Renal cortical epithelial cell (primary cell): ENCODE measurements around the gene OLFM2. TPM values are rescaled to one million over a fixed set of nuclear protein-coding genes. Genes with fewer than 3 reads are reported as not detected.
"Not testable (repeated sequence)": the region's sequence is repeated elsewhere in the genome, so short reads cannot be mapped to it uniquely, and the experiment has no call there.

ENCODE experiments used
- DNase-seq: peaks from one replicate; pipeline ENCODE4 v3.0.0-alpha.2; 2011; ENCODE audit warnings: low read depth
- total RNA-seq: library from RNA; depleted of rRNA; stranded (reverse); fragments of >200 nt; gene quantifications from 2 replicates; pipeline ENCODE4 v1.2.3, GENCODE V29; 2014

The OLFM2 gene
- 0.87 and 4.9 TPM in 2 replicates for total RNA-seq

DNA sequence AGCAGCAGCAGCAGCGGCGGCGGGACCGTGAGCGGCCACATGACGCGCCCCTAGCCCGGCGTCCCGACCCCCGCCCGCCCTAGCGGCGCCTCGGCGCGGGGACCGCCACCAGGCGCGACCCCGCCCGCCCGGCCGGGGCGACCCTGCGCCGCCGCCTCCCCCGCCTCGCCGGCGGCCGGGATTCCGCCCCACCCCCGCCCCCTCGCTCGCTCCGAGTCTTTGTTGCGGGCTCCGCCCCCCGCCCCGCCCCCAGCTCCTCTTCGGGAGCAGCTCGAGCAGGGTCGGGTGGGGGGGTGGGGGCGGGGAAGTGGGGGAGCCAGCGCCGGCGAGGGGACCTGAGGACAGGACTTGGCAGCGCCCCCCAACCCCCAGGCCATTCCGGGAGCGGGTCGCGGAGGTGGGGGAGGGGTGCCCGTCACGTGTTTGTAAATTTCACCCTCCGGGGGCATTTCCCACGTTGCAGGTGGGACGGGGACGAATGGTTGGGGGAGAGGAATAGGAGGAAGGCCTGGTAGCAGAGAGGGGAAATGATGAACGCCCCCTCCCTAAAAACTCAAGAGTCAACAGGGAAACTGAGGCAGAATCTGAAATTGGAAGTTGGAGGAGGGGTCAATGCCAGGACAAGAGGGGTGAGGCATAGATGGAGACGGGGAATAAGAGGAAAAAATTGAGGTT is at the start of gene OLFM2:
Gene OLFM2, minus strand, starts transcription at position 190 of the 675 bp plus-strand sequence. Its CDS starts 149 bp downstream, at position 41.
- no peak for DNase-seq

- no peak for DNase-seq
These were observed 45.3 kb upstream of the OLFM2 start for GRCh38 chr19:9981406-9982260.

- DNase-seq = no peak
These were observed 35.8 kb upstream of the OLFM2 start for GRCh38 chr19:9972103-9972502.

- DNase-seq = no peak
These were observed 35.0 kb upstream of the OLFM2 start for GRCh38 chr19:9971166-9971897.

GRCh38 chr19:9970481-9970880 is 34.2 kb upstream of the OLFM2 start:
- no peak for DNase-seq

- no peak for DNase-seq
These were observed 33.3 kb upstream of the OLFM2 start for GRCh38 chr19:9969688-9969975.

DNA sequence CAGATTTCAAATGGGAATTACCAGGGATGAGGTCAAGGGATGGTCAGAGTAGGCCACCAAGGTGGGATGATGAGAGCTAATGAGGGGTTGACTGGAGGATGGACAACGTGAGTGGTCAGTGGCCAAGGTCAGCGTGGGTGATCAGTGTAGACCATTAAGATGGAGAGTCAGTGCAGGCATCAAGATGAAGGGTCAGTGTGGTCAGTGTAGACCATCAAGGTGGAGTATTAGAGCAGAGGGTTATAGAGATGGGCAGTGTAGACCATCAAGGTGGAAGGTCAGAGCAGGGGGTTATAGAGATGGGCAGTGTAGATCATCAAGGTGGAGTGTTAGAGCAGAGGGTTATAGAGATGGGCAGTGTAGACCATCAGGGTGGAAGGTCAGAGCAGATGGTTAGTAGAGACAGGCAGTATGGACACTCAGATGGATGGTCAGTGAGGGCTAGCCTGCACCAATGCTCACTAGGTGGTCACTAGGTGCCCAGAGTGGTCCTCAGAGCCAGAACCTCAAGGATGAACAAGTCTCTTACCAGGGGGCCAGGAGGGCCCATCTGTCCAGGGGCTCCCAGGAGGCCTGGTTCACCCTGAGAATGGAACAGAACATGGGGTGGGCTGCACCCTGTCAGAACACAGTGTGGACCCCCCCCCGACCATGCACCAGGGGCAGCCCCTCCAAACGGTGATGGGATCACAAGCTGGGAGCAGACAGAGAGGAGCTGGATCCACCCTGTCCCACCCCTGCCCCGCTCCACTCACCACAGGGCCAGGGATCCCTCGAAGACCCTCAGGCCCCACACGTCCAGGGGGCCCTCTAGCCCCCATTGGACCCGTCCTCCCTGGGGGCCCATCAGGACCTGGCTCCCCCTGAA is 32.7 kb upstream of the OLFM2 start:
- DNase-seq = no peak

GRCh38 chr19:9967326-9967725 is 31.0 kb upstream of the OLFM2 start:
- DNase-seq = no peak

DNA sequence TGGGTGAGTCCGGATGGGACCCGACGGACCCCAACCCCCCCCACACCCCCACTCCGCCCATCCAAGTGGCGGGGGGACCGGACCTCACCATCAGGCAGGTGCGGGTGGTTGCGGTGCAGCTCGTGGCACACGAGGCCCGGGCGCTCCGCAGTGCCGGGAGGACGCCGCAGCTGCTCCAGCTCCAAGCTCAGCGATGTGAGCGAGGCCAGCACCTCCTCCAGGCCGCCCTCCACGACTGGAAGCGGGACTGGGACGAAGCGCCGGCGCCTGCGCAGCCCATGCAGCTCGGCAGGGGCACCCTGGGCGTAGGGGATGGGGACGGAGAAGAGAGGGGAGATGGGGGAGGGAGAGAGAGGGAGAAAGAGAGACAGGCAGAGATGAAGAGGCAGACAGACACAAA is 30.1 kb upstream of the OLFM2 start:
- DNase-seq = no peak

DNA sequence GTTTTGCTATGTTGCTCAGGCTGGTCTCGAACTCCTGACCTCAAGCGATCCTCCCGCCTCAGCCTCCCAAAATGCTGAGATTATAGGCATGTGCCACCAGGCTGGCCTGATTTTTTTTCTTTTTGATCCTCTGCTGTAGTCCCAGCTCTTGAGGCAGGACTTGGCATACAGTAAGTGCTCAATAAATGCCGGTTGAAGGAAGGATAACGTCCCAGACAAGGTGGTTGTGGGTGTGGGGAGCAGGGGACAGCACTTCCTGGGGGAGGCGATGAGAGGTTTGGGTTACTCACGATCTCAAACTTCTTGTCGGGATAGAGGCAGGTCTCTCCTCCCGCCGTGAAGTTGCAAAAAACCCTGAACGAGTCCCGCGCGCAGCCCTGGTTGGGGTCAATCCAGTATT is 29.7 kb upstream of the OLFM2 start:
- DNase-seq = no peak

DNA sequence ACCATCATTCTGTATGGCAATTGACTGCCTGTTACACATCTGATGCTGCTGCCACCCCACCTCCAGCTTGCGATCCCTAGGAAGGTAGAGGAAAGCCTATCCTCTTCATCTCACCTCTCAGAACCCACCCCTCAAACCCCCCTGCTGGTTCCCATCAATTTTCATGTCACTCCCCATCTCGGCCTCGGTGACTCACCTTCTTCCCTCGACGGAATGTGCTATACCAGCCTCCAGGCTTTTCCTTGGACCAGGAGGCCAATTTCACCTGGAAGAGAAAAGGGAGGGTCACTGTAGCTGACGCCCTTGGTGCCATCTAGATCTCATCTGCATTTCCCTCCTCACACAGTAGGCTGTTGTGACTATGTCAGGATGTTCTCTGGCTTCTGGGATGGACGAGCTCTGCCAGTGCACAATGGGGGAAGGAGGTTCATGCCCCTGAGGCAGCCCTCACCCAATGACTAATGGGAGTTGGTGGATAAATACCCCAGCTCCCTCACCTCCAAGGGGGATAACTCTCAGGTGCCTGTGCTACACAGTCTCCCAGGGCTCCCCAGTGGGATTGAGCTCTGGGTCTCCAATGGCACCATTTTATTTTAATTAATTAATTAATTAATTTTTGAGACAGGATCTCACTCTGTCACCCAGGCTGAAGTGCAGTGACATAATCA is 26.4 kb upstream of the OLFM2 start:
- no peak for DNase-seq

GRCh38 chr19:9961103-9961502 is 24.8 kb upstream of the OLFM2 start:
- no peak for DNase-seq

DNA sequence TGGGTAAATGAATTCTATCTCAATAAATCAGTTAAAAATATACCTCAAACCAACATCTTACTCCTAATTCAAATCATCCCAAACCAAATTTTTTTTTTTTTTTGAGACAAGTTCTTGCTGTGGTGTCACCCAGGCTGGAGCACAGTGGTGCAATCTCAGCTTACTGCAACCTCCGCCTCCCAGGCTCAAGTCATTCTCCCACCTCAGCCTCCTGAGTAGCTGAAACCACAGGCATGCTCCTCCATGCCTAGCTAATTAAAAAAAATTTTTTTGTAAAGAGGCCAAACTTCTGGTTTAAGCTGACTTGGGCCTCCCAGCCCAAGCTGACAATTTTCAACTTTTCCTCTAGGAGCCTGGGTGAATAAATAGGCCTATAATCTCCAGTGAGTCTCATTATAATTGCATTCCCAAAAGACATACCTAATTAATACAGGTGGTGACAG is 22.1 kb upstream of the OLFM2 start:
- DNase-seq = no peak

DNA sequence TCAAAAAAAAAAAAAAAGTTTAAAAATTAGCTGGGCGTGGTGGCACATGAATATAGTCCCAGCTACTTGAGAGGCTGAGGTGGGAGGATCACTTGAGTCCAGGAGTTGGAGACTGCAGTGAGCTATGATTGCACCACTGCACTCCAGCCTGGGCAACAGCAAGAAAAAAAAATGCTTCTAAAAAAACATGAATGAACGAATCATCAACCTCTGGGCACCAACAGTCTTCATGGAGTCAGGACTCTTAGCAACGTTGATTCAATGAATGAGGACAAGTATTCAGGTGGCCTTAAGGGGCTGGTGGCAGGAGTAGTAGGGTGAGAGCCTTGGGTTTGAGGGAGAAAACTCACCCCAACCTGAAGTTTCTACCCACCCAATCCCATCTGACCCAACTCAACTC is 20.6 kb upstream of the OLFM2 start:
- no peak for DNase-seq

DNA sequence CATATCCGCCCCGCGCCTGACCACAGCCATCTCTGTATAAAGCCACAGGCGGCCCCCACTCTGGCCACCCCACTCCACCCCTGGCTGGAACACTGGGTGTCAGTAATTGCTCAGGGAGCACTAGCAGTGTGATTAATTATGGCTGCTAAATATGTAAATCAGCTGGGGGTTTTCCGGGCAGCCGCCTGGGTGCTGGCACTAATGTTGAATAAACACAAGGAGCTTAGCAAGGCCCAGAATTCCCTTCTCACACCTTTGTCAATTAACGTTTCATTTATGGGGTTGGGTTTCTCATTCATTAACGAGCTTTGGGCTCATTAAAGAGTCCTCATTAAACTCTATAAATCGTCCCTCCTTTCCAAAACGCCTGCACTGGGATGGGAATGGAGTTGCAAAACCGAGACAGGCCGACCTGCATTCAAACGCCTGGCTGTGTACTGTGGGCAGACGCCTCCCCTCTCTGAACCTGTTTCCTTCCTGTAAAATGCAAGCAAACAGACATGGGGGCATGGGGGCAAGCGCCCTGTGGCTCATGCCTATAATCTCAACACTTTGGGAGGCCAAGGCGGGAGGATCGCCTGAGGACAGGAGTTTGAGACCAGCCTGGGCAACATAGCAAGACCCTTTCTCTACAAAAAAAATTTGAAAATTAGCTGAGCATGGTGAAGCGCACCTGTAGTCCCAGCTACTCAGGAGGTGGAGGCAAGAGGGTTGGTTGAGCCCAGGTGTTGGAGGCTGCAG is 17.7 kb upstream of the OLFM2 start:
- no peak for DNase-seq

DNA sequence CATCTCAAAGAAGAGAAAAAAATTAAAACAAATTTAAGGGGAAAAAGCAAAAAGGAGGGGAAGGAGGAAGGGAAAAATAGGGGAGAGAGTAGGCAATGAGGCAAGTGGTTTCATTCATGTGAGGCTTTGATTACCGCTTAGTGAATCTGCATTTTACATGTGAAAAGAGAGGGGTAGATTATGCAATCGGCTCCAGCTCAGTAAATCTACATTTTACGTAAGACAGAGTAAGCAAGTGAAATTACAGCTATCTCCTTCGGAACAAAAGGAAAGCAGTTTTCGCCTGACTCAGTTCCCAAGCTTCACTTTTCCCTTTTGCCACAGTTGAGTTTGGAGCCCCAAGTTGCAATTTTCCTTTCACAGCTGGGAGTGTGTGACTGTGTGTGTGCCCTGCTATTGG is 16.0 kb upstream of the OLFM2 start:
- no peak for DNase-seq

GRCh38 chr19:9947441-9947840 is 11.1 kb upstream of the OLFM2 start:
- no peak for DNase-seq

DNA sequence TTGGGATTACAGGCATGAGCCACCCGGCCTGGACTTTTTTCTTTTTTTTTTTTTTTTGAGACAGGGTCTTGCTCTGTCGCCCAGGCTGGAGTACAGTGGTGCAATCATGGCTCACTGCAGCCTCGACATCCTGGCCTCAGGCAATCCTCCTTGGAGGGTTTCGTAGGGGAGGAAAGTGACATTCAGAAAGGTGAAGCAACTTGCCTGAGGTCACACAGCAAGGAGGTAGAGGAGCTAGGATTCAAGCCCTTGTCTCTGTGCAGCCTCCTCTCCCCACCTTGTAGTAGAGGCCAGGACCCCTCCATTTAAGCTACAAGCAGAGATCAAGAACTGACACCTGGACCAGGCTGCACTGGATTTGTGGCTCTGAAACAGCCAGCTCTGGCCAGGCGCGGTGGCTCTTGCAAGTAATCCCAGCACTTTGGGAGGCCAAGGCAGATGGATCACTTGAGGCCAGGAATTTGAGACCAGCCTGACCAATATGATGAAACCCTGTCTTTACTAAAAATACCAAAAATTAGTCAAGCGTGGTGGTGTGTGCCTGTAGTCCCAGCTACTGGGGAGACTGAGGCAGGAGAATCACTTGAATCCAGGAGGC is 10.3 kb upstream of the OLFM2 start:
- DNase-seq = not testable (repeated sequence)

GRCh38 chr19:9945319-9945966 is 9.1 kb upstream of the OLFM2 start:
- DNase-seq = peak; percentile 66

DNA sequence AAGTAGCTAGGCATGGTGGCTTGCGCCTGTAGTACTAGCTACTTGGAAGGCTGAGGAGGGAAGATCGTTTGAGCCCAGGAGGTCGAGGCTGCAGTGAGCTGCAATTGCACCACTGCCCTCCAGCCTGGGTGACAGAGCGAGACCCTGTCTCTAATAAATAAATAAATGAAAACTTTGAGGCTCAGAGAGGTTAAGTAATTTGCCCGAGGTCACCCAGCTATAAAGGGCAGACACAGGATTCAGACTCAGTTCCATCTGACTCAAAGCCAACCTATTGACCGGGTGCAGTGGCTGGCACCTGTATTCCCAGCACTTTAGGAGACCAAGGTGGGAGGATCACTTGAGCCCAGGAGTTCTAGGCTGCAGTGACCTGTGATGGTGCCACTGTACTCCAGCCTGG is 7.4 kb upstream of the OLFM2 start:
- no peak for DNase-seq
